Stimulated activated CD4-positive, alpha-beta T cell treated with anti-CD3 and anti-CD28 coated beads, Interleukin-4, amount 100 ng/mL, for 4 hours (primary cell): ENCODE data around the gene CDC42EP2.

Experiments
- DNase-seq, 2 experiments: peaks; one replicate each; pipeline ENCODE4 v3.0.0-alpha.2; 2020

Gene CDC42EP2

GRCh38 chr11:65298131-65298535 is 16.5 kb upstream of the CDC42EP2 start:
- DNase-seq: no peak

- DNase-seq: no peak
Observed at GRCh38 chr11:65298655-65299179, 15.9 kb upstream of the CDC42EP2 start.

GRCh38 chr11:65300621-65301275 is 13.9 kb upstream of the CDC42EP2 start:
- DNase-seq: no peak

- DNase-seq: no peak
Observed at GRCh38 chr11:65301491-65302329, 13.0 kb upstream of the CDC42EP2 start.

- DNase-seq: no peak
Observed at GRCh38 chr11:65303555-65303954, 11.1 kb upstream of the CDC42EP2 start.

GRCh38 chr11:65304110-65304509 is 10.6 kb upstream of the CDC42EP2 start:
- DNase-seq: no peak

- DNase-seq: no peak
Observed at GRCh38 chr11:65304613-65305012, 10.1 kb upstream of the CDC42EP2 start.

GRCh38 chr11:65305501-65306268 is 9.0 kb upstream of the CDC42EP2 start:
- no peak for DNase-seq

GRCh38 chr11:65307298-65308229 is 7.1 kb upstream of the CDC42EP2 start:
- no peak for DNase-seq

GRCh38 chr11:65308281-65308891 is 6.3 kb upstream of the CDC42EP2 start:
- DNase-seq: no peak

GRCh38 chr11:65309006-65309405 is 5.7 kb upstream of the CDC42EP2 start:
- no peak for DNase-seq

- no peak for DNase-seq
Observed at GRCh38 chr11:65310215-65310614, 4.5 kb upstream of the CDC42EP2 start.

- DNase-seq: no peak
Observed at GRCh38 chr11:65310736-65311135, 3.9 kb upstream of the CDC42EP2 start.

- DNase-seq: no peak
Observed at GRCh38 chr11:65311170-65311678, 3.4 kb upstream of the CDC42EP2 start.

GRCh38 chr11:65315204-65315865 is 669 bp downstream of the CDC42EP2 start:
- DNase-seq: peak; percentile 73 to 86

- no peak for DNase-seq
Observed at GRCh38 chr11:65315866-65316226, 1.2 kb downstream of the CDC42EP2 start.

GRCh38 chr11:65316227-65317024 is 1.8 kb downstream of the CDC42EP2 start:
- no peak for DNase-seq

- DNase-seq: no peak
Observed at GRCh38 chr11:65317025-65317786, 2.5 kb downstream of the CDC42EP2 start.

- DNase-seq: no peak
Observed at GRCh38 chr11:65320386-65321075, 5.9 kb downstream of the CDC42EP2 start.
